HEK293T (cell line): ENCODE results near the gene RPGR.

Source experiments
- CTCF ChIA-PET: fragments of 350-600 bp; formaldehyde crosslinking; extraction: SDS; loops from one replicate; lab custom pipeline; 2021; ENCODE audit warnings: antibody characterized with exemption, inconsistent platforms; lab: Yijun Ruan, JAX
- POLR2A ChIA-PET: fragments of 350-600 bp; formaldehyde crosslinking; extraction: SDS; loops from one replicate; lab custom pipeline; 2020; ENCODE audit warnings: antibody characterized with exemption, inconsistent platforms; lab: Yijun Ruan, JAX
- DNase-seq: peaks from one replicate; pipeline ENCODE4 v3.0.0; 2012; ENCODE audit warnings: mixed read lengths; ENCODE audit errors: extremely low spot score
- ARNT ChIP-seq: fragments of 450-650 bp; IDR thresholded peaks from 2 replicates; pipeline ENCODE4 v1.6.1; 2017; ENCODE audit warnings: mild to moderate bottlenecking
- BHLHE40 ChIP-seq: fragments of 450-650 bp; IDR thresholded peaks from 2 replicates; pipeline ENCODE4 v1.6.1; 2016; ENCODE audit warnings: mild to moderate bottlenecking, moderate library complexity, borderline replicate concordance
- CTBP1 ChIP-seq: fragments of 450-650 bp; IDR thresholded peaks from 2 replicates; pipeline ENCODE4 v1.6.1; 2016; ENCODE audit warnings: borderline replicate concordance
- ELF4 ChIP-seq: fragments of 450-650 bp; IDR thresholded peaks from 2 replicates; pipeline ENCODE4 v1.6.1; 2017; ENCODE audit warnings: antibody characterized with exemption
- FOXA1 ChIP-seq: fragments of 450-650 bp; IDR thresholded peaks from 2 replicates; pipeline ENCODE4 v1.6.1; 2016; ENCODE audit warnings: mild to moderate bottlenecking
- FOXK2 ChIP-seq: fragments of 450-650 bp; IDR thresholded peaks from 2 replicates; pipeline ENCODE4 v1.6.1; 2016; ENCODE audit warnings: mild to moderate bottlenecking
- FOXM1 ChIP-seq: fragments of 450-650 bp; IDR thresholded peaks from 2 replicates; pipeline ENCODE4 v1.6.1; 2017; ENCODE audit warnings: mild to moderate bottlenecking, borderline replicate concordance
- HDGF ChIP-seq: fragments of 450-650 bp; IDR thresholded peaks from 2 replicates; pipeline ENCODE4 v1.6.1; 2017; ENCODE audit warnings: antibody characterized with exemption, borderline replicate concordance
- L3MBTL2 ChIP-seq: fragments of 450-650 bp; conservative IDR thresholded peaks from 2 replicates; pipeline ENCODE4 v1.6.1; 2016; ENCODE audit warnings: mild to moderate bottlenecking
- LEF1 ChIP-seq: fragments of 450-650 bp; IDR thresholded peaks from 2 replicates; pipeline ENCODE4 v1.6.1; 2017; ENCODE audit warnings: mild to moderate bottlenecking, borderline replicate concordance
- NFRKB ChIP-seq: fragments of 450-650 bp; IDR thresholded peaks from 2 replicates; pipeline ENCODE4 v1.6.1; 2016; ENCODE audit warnings: mild to moderate bottlenecking, moderate library complexity
- SP1 ChIP-seq: fragments of 450-650 bp; IDR thresholded peaks from 2 replicates; pipeline ENCODE4 v1.6.1; 2017
- SUZ12 ChIP-seq: fragments of 450-650 bp; IDR thresholded peaks from 2 replicates; pipeline ENCODE4 v1.6.1; 2016; ENCODE audit warnings: mild to moderate bottlenecking
- TARDBP ChIP-seq: fragments of 450-650 bp; IDR thresholded peaks from 2 replicates; pipeline ENCODE4 v1.6.1; 2016
- ZNF384 ChIP-seq: fragments of 450-650 bp; IDR thresholded peaks from 2 replicates; pipeline ENCODE4 v1.6.1; 2016
- TF ChIP-seq, protein P1 (sequence below): fragments of 450-650 bp; IDR thresholded peaks from 2 replicates; pipeline ENCODE4 v1.6.1; 2016

RPGR gene

DNA sequence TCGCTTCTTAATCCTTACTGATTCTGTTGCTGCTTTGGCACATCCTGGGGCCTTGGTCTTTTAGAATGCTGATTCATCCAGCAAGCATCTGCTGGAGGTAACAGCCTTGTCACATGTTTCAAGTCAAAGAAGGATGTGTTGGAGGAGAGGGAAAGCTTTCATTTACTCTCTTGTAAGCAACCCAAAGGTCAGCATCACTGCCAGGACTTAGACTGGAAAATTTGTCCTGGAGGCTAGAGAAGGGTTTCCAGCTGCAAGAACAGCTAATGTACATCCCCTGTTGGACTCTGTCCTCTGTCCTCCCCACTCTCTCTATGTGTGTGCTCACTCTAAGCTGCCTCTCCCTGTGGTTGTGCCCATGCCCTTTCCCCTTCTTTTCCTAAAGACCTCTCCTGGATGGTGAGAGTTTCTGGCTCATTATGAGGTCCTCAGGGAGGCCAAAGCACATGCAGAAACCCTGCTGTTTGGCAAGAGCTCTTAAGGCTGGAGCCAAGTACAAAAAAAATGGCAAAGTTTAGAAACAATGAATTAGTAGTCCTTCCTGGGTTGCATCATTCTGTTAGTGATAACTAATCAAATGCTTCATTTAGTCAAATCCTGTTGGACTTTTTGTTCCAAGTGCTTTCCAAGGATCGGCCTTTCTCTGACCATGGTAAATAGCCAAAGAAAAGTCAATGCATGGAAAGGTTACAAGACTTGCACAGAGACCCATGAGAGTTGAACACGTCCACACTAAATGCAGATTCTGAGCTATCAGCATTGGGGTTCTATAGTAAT is 93.2 kb downstream of the RPGR start:
- POLR2A ChIA-PET = no interaction called here
- DNase-seq = no peak
- no peak for TF ChIP-seq LEF1
- CTCF ChIA-PET = no interaction called here

DNA sequence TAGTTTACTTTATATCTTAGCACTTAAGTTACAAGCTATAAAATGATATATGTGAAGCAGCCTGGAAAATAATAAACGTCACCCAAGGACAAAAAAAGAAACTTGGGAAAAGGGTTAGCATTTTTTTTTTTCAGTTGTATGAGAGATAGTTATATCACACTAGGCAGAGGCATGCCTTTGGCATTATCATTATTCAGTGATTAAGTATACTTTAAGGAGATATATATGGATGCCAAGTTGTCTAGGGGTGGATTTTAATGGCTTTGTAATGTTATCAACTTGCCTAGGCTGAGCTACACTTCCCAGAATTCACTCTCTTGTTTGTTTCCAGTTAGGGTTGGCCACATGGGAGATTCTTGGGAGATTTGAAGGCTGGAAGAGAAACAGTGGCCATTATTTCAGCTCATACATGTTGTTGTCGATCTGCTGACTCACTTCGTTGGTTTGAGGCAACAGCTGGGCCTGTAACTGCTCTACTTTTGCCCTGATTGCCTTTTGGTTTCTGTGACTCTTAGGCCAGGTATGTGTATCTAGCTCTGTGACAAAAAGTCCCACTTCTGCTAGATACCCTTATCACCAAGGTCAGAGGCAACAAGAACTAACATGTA is 95.1 kb downstream of the RPGR start:
- no peak for TF ChIP-seq CTBP1
- TF ChIP-seq FOXA1 = no peak
- TF ChIP-seq FOXM1 = no peak
- no peak for TF ChIP-seq SUZ12
- TF ChIP-seq, protein P1, sequence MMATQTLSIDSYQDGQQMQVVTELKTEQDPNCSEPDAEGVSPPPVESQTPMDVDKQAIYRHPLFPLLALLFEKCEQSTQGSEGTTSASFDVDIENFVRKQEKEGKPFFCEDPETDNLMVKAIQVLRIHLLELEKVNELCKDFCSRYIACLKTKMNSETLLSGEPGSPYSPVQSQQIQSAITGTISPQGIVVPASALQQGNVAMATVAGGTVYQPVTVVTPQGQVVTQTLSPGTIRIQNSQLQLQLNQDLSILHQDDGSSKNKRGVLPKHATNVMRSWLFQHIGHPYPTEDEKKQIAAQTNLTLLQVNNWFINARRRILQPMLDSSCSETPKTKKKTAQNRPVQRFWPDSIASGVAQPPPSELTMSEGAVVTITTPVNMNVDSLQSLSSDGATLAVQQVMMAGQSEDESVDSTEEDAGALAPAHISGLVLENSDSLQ = no peak
- TF ChIP-seq FOXK2 = no peak
- no peak for TF ChIP-seq HDGF
- TF ChIP-seq SP1 = no peak
- ChIA-PET CTCF (interaction anchor here (1.2 kb wide), 1 partner anchor 13 kb away, joined by 4 read pairs; no protein-coding TSS in a partner anchor), POLR2A (no interaction called here)
- DNase-seq = no peak

DNA sequence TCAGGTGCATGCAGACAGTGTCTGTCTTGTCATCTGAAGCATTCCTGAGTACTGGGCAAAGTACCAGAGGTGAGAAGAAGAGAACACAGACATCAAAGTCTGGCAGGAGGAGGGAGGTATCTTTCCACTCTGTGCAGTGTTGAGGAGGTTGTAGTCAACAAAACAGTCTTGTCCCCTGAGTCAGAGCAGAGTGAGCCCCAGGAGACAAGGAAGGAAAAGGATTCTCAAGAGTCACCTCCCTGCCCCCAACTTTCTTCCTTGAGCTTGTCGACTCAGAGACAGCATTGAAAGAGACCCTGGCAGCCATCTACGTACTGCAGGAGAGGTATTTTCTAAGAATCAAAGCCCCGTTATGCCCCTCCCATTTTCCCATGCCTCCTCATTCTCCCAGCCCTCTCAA is 102.2 kb downstream of the RPGR start:
- ChIA-PET POLR2A (no interaction called here), CTCF (no interaction called here)
- TF ChIP-seq FOXM1 = no peak
- no peak for TF ChIP-seq BHLHE40
- no peak for TF ChIP-seq LEF1
- no peak for TF ChIP-seq ZNF384
- TF ChIP-seq, protein P1 = no peak
- TF ChIP-seq L3MBTL2 = no peak
- no peak for TF ChIP-seq CTBP1
- TF ChIP-seq FOXA1 = no peak
- no peak for TF ChIP-seq SP1
- no peak for TF ChIP-seq SUZ12
- no peak for TF ChIP-seq NFRKB
- no peak for TF ChIP-seq HDGF
- no peak for TF ChIP-seq TARDBP
- no peak for TF ChIP-seq ELF4
- TF ChIP-seq FOXK2 = no peak
- DNase-seq = no peak

DNA sequence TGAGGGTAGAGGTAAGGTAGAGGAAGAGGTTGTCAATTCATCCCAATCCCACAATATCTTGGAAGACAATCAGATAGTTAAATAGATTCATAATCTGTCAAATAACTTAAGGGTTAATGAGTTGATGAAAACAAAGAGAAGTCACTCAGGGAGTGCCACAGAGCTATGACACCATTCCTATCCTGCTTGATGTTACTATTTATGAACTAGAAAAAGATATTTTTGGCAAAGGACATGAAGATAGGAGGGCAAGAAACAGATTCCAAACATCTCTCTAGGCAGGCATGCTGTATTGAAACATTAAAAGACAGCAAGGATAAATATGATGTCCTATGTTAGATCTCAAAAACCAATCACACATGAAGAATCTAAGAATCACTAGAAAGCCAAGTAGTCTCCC is 103.1 kb downstream of the RPGR start:
- TF ChIP-seq SP1 = no peak
- TF ChIP-seq FOXK2 = no peak
- no peak for TF ChIP-seq ARNT
- TF ChIP-seq HDGF = no peak
- no peak for TF ChIP-seq CTBP1
- TF ChIP-seq SUZ12 = no peak
- no peak for TF ChIP-seq FOXA1
- TF ChIP-seq ZNF384 = no peak
- TF ChIP-seq L3MBTL2 = no peak
- TF ChIP-seq LEF1 = no peak
- no peak for TF ChIP-seq TARDBP
- TF ChIP-seq ELF4 = no peak
- no peak for TF ChIP-seq FOXM1
- TF ChIP-seq NFRKB = no peak
- TF ChIP-seq, protein P1 = no peak
- no peak for TF ChIP-seq BHLHE40
- CTCF ChIA-PET = no interaction called here
- POLR2A ChIA-PET = no interaction called here
- no peak for DNase-seq

DNA sequence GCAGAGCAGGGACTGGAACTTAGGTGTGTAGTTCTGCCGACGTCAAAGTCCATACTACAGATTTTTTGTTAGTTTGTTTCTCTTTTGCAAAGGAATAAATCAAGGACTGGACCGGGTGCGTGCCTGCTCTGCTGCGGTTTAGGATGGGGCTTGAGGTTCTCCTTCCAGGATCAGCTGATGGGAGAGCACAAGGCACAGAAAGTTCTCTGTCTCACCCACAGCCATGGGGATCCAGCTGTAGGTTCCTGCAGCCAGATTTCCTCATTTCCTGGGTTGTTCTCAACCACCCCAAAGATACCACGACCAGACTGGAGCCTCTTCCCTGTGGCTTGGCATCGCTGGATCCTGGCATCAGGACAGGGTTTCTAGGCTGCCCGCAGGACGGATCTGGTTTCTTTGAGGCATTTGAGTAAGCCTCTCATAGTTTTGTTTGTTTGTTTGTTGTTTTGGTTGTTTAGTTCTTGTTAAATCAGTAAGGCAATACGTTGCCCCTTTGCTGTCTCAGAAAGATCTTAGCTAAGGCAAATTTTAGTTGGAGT is 105.8 kb downstream of the RPGR start:
- CTCF ChIA-PET = interaction anchor here (0.9 kb wide), 1 partner anchor 49 kb away, joined by 3 read pairs; no protein-coding TSS in a partner anchor
- TF ChIP-seq FOXM1 (no peak), CTBP1 (no peak), NFRKB (no peak), L3MBTL2 (no peak), TARDBP (no peak)
- no peak for DNase-seq
- POLR2A ChIA-PET = no interaction called here
